Stimulated activated CD8-positive, alpha-beta memory T cell treated with anti-CD3 and anti-CD28 coated beads, Interleukin-7, amount 100 ng/mL, for 1 hour (primary cell): ENCODE measurements around the gene SCN3A.

Experiments used
- DNase-seq, 2 donors: peaks; one replicate each; pipeline ENCODE4 v3.0.0-alpha.2; 2020; ENCODE audit warnings: low read depth in 2 of 2

The SCN3A gene

GRCh38 chr2:165191096-165191728 is 12.6 kb downstream of the SCN3A start:
- no peak for DNase-seq

GRCh38 chr2:165185633-165186032 is 18.2 kb downstream of the SCN3A start:
- DNase-seq, result no peak

- no peak for DNase-seq
These were observed 21.8 kb downstream of the SCN3A start for GRCh38 chr2:165182029-165182428.

- no peak for DNase-seq
These were observed 27.1 kb downstream of the SCN3A start for GRCh38 chr2:165176780-165177179.

GRCh38 chr2:165173215-165173614 is 30.6 kb downstream of the SCN3A start:
- DNase-seq, result no peak

- no peak for DNase-seq
These were observed 39.6 kb downstream of the SCN3A start for GRCh38 chr2:165164201-165164600.

GRCh38 chr2:165163761-165164160 is 40.1 kb downstream of the SCN3A start:
- DNase-seq, result no peak

GRCh38 chr2:165162466-165162865 is 41.4 kb downstream of the SCN3A start:
- no peak for DNase-seq

- no peak for DNase-seq
These were observed 42.3 kb downstream of the SCN3A start for GRCh38 chr2:165161510-165161909.

GRCh38 chr2:165157160-165157559 is 46.7 kb downstream of the SCN3A start:
- DNase-seq, result no peak

- DNase-seq, result no peak
These were observed 48.7 kb downstream of the SCN3A start for GRCh38 chr2:165155152-165155551.

- no peak for DNase-seq
These were observed 54.4 kb downstream of the SCN3A start for GRCh38 chr2:165149439-165149838.

GRCh38 chr2:165147186-165148045 is 56.4 kb downstream of the SCN3A start:
- no peak for DNase-seq

GRCh38 chr2:165144315-165144714 is 59.5 kb downstream of the SCN3A start:
- no peak for DNase-seq

- no peak for DNase-seq
These were observed 62.1 kb downstream of the SCN3A start for GRCh38 chr2:165141601-165142354.

- no peak for DNase-seq
These were observed 77.6 kb downstream of the SCN3A start for GRCh38 chr2:165126244-165126643.

GRCh38 chr2:165122521-165122920 is 81.3 kb downstream of the SCN3A start:
- no peak for DNase-seq

- no peak for DNase-seq
These were observed 82.9 kb downstream of the SCN3A start for GRCh38 chr2:165120740-165121467.

GRCh38 chr2:165115258-165115657 is 88.6 kb downstream of the SCN3A start:
- DNase-seq, result no peak

- no peak for DNase-seq
These were observed 89.4 kb downstream of the SCN3A start for GRCh38 chr2:165114346-165114939.

GRCh38 chr2:165113414-165113813 is 90.4 kb downstream of the SCN3A start:
- DNase-seq, result no peak
